RWPE1 (cell line): Measurements from ENCODE around the gene AGAP1.

Experiments
- CTCF ChIA-PET: fragments of 350-600 bp; sonication (Branson Sonifier 250); formaldehyde crosslinking; extraction: SDS; loops from one replicate; lab custom pipeline; 2021; lab: Yijun Ruan, JAX
- POLR2A ChIA-PET: fragments of 400-600 bp; formaldehyde crosslinking; extraction: SDS; loops from one replicate; lab custom pipeline; 2020; ENCODE audit warnings: antibody characterized with exemption; ENCODE audit not compliant: low non-redundant PET; lab: Yijun Ruan, JAX
- DNase-seq: peaks from one replicate; pipeline ENCODE4 v3.0.0; 2012; ENCODE audit warnings: low spot score
- H3K27ac ChIP-seq: fragments of 450-650 bp; 2 replicates; pipeline ENCODE4 v1.5.1; 2017
- TF ChIP-seq, protein P1 (sequence below): fragments of 450-650 bp; conservative IDR thresholded peaks from 2 replicates; pipeline ENCODE4 v1.5.1; 2017; ENCODE audit warnings: low read depth, mild to moderate bottlenecking

Gene AGAP1

GRCh38 chr2:235702186-235702585 lies 208.3 kb downstream of the AGAP1 start:
- TF ChIP-seq, protein P1, sequence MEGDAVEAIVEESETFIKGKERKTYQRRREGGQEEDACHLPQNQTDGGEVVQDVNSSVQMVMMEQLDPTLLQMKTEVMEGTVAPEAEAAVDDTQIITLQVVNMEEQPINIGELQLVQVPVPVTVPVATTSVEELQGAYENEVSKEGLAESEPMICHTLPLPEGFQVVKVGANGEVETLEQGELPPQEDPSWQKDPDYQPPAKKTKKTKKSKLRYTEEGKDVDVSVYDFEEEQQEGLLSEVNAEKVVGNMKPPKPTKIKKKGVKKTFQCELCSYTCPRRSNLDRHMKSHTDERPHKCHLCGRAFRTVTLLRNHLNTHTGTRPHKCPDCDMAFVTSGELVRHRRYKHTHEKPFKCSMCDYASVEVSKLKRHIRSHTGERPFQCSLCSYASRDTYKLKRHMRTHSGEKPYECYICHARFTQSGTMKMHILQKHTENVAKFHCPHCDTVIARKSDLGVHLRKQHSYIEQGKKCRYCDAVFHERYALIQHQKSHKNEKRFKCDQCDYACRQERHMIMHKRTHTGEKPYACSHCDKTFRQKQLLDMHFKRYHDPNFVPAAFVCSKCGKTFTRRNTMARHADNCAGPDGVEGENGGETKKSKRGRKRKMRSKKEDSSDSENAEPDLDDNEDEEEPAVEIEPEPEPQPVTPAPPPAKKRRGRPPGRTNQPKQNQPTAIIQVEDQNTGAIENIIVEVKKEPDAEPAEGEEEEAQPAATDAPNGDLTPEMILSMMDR, result no peak
- ChIA-PET CTCF (no interaction called here), POLR2A (no interaction called here)
- peak overlapping the region; percentile 89 for H3K27ac ChIP-seq
- DNase-seq, result no peak

- DNase-seq, result no peak
- CTCF ChIA-PET, result no interaction called here
- peak overlapping the region; percentile 89 for H3K27ac ChIP-seq
- TF ChIP-seq, protein P1, result no peak
- POLR2A ChIA-PET, result no interaction called here
Measured at GRCh38 chr2:235703711-235704295, 210.0 kb downstream of the AGAP1 start.

DNA sequence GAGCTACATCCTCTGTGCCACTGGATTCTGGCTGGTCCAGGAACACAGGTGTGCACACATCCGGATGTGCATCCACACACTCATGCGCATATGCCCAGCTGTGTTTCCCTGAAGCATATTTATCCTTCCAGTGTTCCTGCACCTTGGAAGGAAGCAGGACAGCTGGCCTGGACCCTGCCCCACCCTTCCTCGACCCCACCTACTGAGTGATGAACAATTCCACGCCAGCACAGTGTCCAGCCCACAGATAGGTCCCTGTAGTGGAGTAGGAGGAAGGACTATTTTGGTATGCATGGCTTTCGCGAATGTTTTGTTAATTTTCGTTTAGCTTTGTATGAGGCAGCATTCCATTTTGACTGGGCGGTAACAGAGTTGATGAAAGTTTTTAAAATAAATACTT lies 211.5 kb downstream of the AGAP1 start:
- peak overlapping the region; percentile 89 for H3K27ac ChIP-seq
- ChIA-PET CTCF (no interaction called here), POLR2A (no interaction called here)
- TF ChIP-seq, protein P1, result no peak
- DNase-seq, result no peak

DNA sequence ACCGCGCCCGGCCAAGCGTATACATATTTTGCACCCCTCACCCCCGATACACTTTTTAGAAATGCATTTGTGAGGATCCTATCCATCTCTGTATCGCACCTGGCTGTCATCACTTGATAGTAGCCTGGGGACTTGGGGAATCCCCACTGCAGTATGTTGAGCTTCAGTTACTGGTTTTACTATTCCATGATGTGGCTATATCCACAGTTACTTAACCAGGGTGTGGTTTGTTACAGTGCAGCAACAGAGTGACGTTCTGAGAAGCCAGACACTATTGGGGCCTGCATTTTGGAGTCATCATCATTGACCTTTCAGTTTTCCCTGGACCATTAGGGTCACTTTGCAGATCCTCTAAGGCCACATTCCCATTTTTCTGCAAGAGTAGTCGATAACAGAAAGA lies 212.7 kb downstream of the AGAP1 start:
- POLR2A ChIA-PET, result no interaction called here

DNA sequence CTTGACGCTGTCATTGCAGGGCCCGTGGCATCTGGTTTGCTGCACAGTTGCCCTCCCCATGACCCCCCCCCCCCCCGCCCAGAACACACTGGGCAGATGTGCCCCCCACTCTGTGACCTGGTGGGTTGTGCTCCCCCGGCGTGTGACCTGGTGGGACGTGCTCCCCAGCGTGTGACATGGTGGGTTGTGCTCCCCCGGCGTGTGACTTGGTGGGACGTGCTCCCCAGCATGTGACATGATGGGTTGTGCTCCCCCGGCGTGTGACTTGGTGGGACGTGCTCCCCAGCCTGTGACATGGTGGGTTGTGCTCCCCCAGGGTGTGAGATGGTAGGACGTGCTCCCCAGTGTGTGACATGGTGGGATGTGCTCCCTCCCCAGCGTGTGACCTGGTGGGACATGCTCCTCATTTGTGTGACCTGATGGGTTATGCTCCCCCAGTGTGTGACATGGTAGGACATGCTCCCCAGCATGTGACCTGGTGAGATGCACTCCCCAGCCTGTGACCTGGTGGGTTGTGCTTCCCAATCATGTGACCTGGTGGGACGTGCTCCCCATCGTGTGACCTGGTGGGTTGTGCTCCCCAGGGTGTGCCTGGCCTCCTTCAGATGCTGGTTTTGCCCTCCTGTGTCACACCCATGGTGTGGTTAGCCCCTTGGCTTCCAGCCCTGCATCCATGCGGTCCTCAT lies 213.7 kb downstream of the AGAP1 start:
- CTCF ChIA-PET, result no interaction called here
- peak overlapping the region; percentile 88 for H3K27ac ChIP-seq
- POLR2A ChIA-PET, result no interaction called here
- TF ChIP-seq, protein P1, result no peak
- DNase-seq, result no peak

More for the DNA sequence above, 212.7 kb downstream of the AGAP1 start:
- CTCF ChIA-PET, result no interaction called here
- peak overlapping the region; percentile 48 for H3K27ac ChIP-seq
- TF ChIP-seq, protein P1, result no peak
- DNase-seq, result no peak

DNA sequence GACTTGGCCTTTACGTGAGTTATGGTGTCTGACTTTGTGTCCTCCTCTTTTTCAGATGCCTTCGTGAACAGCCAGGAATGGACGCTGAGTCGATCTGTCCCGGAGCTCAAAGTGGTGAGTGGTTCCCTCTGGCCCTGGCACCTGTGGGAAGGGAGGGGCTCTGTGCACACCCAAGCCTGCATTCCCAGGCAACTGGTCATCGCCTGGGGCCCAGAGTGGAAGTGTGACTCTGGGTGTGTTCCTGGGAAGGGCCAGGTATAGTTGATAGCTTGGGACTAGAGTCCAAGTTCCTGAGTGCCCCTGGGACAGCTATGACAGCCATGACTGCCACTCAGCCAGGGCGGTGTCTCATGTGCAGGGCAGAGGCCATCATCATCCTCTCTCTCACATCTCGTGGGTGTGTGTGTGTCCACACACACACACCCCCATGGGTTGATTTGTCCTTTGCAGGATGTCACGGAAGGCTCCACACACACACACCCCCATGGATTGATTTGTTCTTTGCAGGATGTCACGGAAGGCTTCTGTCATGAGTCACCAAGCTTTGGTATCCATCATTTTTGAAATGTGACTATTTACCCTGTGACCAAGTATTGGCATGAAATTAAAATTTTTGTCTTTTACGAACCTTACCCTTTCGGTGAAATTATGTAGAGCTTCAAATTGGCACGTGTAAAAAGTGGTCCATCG lies 215.4 kb downstream of the AGAP1 start:
- peak overlapping the region; percentile 88 for H3K27ac ChIP-seq
- POLR2A ChIA-PET, result no interaction called here
- peak; percentile 92 for DNase-seq
- TF ChIP-seq, protein P1, result no peak
- CTCF ChIA-PET, result interaction anchor here (0.6 to 0.7 kb wide), 2 partner anchors 13 to 115 kb away, joined by 3 to 6 read pairs; no protein-coding TSS in a partner anchor
